Measurements from ENCODE around the gene RARS1. TPM values are rescaled to one million over a fixed set of nuclear protein-coding genes. Genes with fewer than 3 reads are reported as not detected.

Gene RARS1
- total and polyA plus RNA-seq, 4 experiments from 2014 or later, result 19.1 to 82.8 (median 57.6) TPM

DNA sequence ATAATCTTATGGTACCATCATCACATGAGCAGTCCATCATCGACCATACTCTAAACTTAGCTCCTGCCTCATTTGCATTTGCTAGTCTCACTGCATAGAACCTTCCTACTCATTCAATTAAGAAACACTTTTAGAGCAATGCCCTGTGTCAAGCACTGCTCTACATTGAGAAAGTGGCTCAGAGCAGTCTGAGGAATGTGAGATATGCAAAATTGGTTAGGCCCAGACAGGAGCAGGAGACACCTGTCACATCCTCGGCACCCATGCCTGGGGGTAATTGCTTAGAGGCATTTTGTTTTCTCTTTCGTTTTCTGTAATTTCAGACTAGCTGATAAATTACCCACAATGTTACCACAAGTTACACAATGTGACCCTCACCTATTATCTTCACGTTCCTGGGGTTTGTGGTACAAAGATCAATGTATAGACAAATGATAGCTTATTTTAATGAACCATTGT is 4.9 kb upstream of the RARS1 start:
- ChIA-PET POLR2A (ENCODE audit: partially characterized antibody) (interaction anchor here (0.7 to 1.0 kb wide), 2 partner anchors 24 to 98 kb away, joined by 3 read pairs; partner anchors contain the start of gene PANK3), CTCF (ENCODE audit: partially characterized antibody) (interaction anchor here (0.5 to 0.8 kb wide), 2 partner anchors 28 to 211 kb away, joined by 3 to 5 read pairs; no protein-coding TSS in a partner anchor)
- peak in 1 of 5 donors; percentile 14 for DNase-seq
- Mint-ChIP-seq H3K4me1 (peaks cover 14 to 29% (median 18%) of the 10 kb centered on the region in 4 donors), H3K27ac (peak overlapping the region in 4 of 7 donors; percentile 1 to 58 (median 28)), H3K9me3 (peaks cover 0 to 2% (median 0%) of the 10 kb centered on the region in 8 donors), H3K36me3 (peaks cover 0 to 7% of the 10 kb centered on the region in 2 donors), H3K4me3 (peak overlapping the region in 7 of 8 donors; percentile 9 to 82 (median 41)), H3K27me3 (peaks cover 0 to 8% of the 10 kb centered on the region in 2 donors)
- intact Hi-C loops (cut with micrococcal nuclease), result no loop called here
- no peak overlapping the region for H3K4me3 ChIP-seq (ENCODE audit: low read length in 2 of 2)
- H3K4me1 ChIP-seq (ENCODE audit: insufficient read depth, low read length), result peaks cover 5% of the 10 kb centered on the region
- no peaks in the 10 kb centered on the region for H3K36me3 ChIP-seq (ENCODE audit: insufficient read depth, low read length)
- H3K27ac ChIP-seq (ENCODE audit: low read depth, low read length), result no peak overlapping the region
- H3K27me3 ChIP-seq (ENCODE audit: insufficient read depth, low read length), result no peaks in the 10 kb centered on the region
- no peaks in the 10 kb centered on the region for H3K9me3 ChIP-seq (ENCODE audit: control insufficient read depth in 1 of 2, low read length in 2 of 2)

DNA sequence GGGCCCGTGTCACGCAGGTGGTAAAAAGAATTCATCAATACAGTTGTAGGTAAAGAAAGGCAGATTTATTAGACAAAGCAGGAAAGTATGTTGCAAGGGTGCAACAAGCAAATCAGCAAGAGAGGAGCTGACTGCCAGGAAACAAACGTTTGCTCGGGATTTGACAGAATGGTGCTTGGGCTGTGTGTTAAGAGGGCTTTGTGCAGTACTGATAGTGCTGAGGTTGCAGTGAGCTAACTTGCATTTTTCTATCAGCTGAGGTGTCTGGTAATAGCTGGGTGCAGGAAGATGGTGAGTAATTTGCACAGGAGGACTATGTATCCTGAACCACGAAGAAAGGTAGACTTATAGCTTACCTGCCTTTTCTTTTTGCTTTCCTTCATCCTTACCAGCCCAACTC is 3.9 kb upstream of the RARS1 start:
- POLR2A ChIA-PET (ENCODE audit: partially characterized antibody), result no interaction called here
- Histone ChIP-seq H3K36me3 (ENCODE audit: insufficient read depth, low read length) (no peaks in the 10 kb centered on the region), H3K4me3 (ENCODE audit: low read length in 2 of 2) (no peak overlapping the region), H3K9me3 (ENCODE audit: control insufficient read depth in 1 of 2, low read length in 2 of 2) (no peaks in the 10 kb centered on the region), H3K27ac (ENCODE audit: low read depth, low read length) (no peak overlapping the region), H3K27me3 (ENCODE audit: insufficient read depth, low read length) (no peaks in the 10 kb centered on the region), H3K4me1 (ENCODE audit: insufficient read depth, low read length) (peaks cover 8% of the 10 kb centered on the region)
- CTCF ChIA-PET (ENCODE audit: partially characterized antibody), result no interaction called here
- peaks cover 0 to 8% of the 10 kb centered on the region in 2 donors for H3K27me3 Mint-ChIP-seq
- H3K4me1 Mint-ChIP-seq, result peaks cover 18 to 38% (median 25%) of the 10 kb centered on the region in 4 donors
- H3K4me3 Mint-ChIP-seq, result peak overlapping the region in 1 of 8 donors; percentile 82
- no peak overlapping the region for H3K27ac Mint-ChIP-seq
- peaks cover 0 to 2% (median 0%) of the 10 kb centered on the region in 8 donors for H3K9me3 Mint-ChIP-seq
- intact Hi-C loops (cut with micrococcal nuclease), result no loop called here
- DNase-seq, result no peak
- peaks cover 0 to 17% of the 10 kb centered on the region in 2 donors for H3K36me3 Mint-ChIP-seq

DNA sequence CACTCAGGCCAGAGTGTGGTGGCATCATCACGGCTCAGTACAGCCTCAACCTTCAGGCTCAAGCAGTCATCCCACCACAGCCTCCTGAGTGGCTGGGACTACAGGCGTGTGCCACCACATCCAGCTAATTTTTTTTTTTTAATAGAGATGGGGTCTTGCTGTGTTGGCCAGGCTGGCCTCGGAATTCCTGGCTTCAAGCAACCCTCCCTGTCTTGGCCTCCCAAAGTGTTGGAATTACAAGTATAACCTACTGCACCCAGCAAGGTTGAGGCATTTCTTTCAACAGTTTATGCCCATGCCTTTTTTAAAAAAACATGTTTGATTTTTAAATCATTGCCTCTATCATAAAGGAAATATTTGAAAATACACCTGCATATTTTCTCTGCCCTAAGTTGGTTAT is 2.8 kb downstream of the RARS1 start:
- Mint-ChIP-seq H3K27me3 (no peaks in the 10 kb centered on the region), H3K36me3 (peaks cover 39 to 68% of the 10 kb centered on the region in 2 donors), H3K9me3 (peaks cover 0 to under 1% (median 0%) of the 10 kb centered on the region in 8 donors), H3K4me3 (no peak overlapping the region), H3K4me1 (peaks cover 23 to 39% (median 32%) of the 10 kb centered on the region in 4 donors), H3K27ac (peak overlapping the region in 1 of 7 donors; percentile 12)
- ChIA-PET CTCF (ENCODE audit: partially characterized antibody) (no interaction called here), POLR2A (ENCODE audit: partially characterized antibody) (no interaction called here)
- H3K27me3 ChIP-seq (ENCODE audit: insufficient read depth, low read length), result no peaks in the 10 kb centered on the region
- DNase-seq, result no peak
- H3K36me3 ChIP-seq (ENCODE audit: insufficient read depth, low read length), result peaks cover 43% of the 10 kb centered on the region
- intact Hi-C loops (cut with micrococcal nuclease), result loop anchor here (5.0 kb wide), 1 partner anchor 107 kb away; no protein-coding TSS in a partner anchor
- peaks cover 13% of the 10 kb centered on the region for H3K4me1 ChIP-seq (ENCODE audit: insufficient read depth, low read length)
- no peaks in the 10 kb centered on the region for H3K9me3 ChIP-seq (ENCODE audit: control insufficient read depth in 1 of 2, low read length in 2 of 2)
- H3K4me3 ChIP-seq (ENCODE audit: low read length in 2 of 2), result no peak overlapping the region
- H3K27ac ChIP-seq (ENCODE audit: low read depth, low read length), result no peak overlapping the region

DNA sequence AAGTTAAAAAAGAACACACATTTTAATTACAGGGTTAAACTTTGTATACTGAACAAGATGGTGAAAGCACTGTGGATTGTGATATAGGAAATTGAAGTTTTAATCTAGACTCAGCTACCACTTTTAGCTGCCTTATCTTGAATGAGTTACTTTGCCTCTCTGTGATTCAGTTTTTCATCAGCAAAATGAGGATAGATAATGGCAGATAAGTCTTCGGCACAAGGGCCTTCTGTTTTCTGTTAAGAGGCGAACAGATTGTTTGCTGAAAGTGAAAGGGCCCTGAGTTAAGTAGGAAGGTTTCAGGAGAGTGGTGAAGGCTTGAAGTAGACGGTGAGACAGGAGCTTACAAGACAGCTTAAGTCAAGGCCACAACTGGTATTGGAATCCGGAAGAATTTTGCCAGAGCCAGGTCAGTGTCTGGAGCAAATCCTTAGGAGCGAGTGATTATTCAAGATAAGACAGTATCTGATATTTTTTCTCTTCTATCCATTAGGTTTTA is 7.8 kb downstream of the RARS1 start:
- intact Hi-C loops (cut with micrococcal nuclease), result no loop called here
- H3K9me3 ChIP-seq (ENCODE audit: control insufficient read depth in 1 of 2, low read length in 2 of 2), result no peaks in the 10 kb centered on the region
- H3K27ac ChIP-seq (ENCODE audit: low read depth, low read length), result no peak overlapping the region
- DNase-seq, result no peak
- peaks cover 72% of the 10 kb centered on the region for H3K36me3 ChIP-seq (ENCODE audit: insufficient read depth, low read length)
- H3K4me1 ChIP-seq (ENCODE audit: insufficient read depth, low read length), result no peaks in the 10 kb centered on the region
- ChIA-PET CTCF (ENCODE audit: partially characterized antibody) (interaction anchor here (1.3 kb wide), 1 partner anchor 10 kb away, joined by 3 read pairs; no protein-coding TSS in a partner anchor), POLR2A (ENCODE audit: partially characterized antibody) (no interaction called here)
- H3K4me3 ChIP-seq (ENCODE audit: low read length in 2 of 2), result no peak overlapping the region
- Mint-ChIP-seq H3K9me3 (peaks cover 0 to 2% (median 0%) of the 10 kb centered on the region in 8 donors), H3K36me3 (peaks cover 64 to 75% of the 10 kb centered on the region in 2 donors), H3K4me3 (no peak overlapping the region), H3K4me1 (peaks cover 8 to 11% (median 9%) of the 10 kb centered on the region in 4 donors), H3K27me3 (no peaks in the 10 kb centered on the region), H3K27ac (peak overlapping the region in 1 of 7 donors; percentile 47)
- H3K27me3 ChIP-seq (ENCODE audit: insufficient read depth, low read length), result no peaks in the 10 kb centered on the region

DNA sequence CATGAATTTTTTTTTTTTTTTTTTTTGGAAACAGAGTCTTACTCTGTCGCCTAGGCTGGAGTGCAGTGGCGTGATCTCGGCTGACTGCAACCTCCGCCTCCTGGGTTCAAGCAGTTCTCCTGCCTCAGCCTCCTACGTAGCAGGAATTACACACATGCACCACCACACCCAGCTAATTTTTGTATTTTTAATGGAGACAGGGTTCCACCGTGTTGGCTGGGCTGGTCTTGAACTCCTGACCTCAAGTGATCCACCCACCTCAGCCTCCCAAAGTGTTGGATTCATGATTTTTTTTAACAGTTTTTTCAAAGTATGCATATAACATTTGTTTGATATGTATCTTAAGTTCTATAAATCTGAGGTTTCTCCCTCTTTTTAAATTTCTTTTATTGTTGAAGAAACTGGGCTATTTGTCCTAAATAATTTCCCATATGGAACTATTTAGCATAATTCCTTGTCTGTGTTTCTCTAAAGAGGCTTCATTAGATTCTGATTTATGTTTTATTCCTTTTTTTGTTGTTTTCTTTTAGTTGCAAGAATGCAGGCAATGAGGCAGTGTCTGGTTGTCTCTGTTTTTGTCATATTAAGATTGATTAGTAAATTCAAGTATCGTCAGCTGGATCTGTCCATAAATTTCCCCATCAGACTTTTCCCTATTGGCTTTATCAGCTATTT is 16.4 kb downstream of the RARS1 start:
- peaks cover 45 to 60% of the 10 kb centered on the region in 2 donors for H3K36me3 Mint-ChIP-seq
- H3K27ac Mint-ChIP-seq, result peak overlapping the region in 3 of 7 donors; percentile 51 to 62 (median 60)
- H3K27me3 ChIP-seq (ENCODE audit: insufficient read depth, low read length), result no peaks in the 10 kb centered on the region
- DNase-seq, result no peak
- POLR2A ChIA-PET (ENCODE audit: partially characterized antibody), result no interaction called here
- H3K36me3 ChIP-seq (ENCODE audit: insufficient read depth, low read length), result peaks cover 38% of the 10 kb centered on the region
- no peak overlapping the region for H3K4me3 ChIP-seq (ENCODE audit: low read length in 2 of 2)
- no peaks in the 10 kb centered on the region for H3K4me1 ChIP-seq (ENCODE audit: insufficient read depth, low read length)
- intact Hi-C loops (cut with micrococcal nuclease), result no loop called here
- no peaks in the 10 kb centered on the region for H3K9me3 Mint-ChIP-seq
- no peaks in the 10 kb centered on the region for H3K9me3 ChIP-seq (ENCODE audit: control insufficient read depth in 1 of 2, low read length in 2 of 2)
- H3K27me3 Mint-ChIP-seq, result no peaks in the 10 kb centered on the region
- no peaks in the 10 kb centered on the region for H3K4me1 Mint-ChIP-seq
- CTCF ChIA-PET (ENCODE audit: partially characterized antibody), result interaction anchor here (1.8 kb wide), 1 partner anchor 15 kb away, joined by 4 read pairs; no protein-coding TSS in a partner anchor
- no peak overlapping the region for H3K27ac ChIP-seq (ENCODE audit: low read depth, low read length)
- no peak overlapping the region for H3K4me3 Mint-ChIP-seq

DNA sequence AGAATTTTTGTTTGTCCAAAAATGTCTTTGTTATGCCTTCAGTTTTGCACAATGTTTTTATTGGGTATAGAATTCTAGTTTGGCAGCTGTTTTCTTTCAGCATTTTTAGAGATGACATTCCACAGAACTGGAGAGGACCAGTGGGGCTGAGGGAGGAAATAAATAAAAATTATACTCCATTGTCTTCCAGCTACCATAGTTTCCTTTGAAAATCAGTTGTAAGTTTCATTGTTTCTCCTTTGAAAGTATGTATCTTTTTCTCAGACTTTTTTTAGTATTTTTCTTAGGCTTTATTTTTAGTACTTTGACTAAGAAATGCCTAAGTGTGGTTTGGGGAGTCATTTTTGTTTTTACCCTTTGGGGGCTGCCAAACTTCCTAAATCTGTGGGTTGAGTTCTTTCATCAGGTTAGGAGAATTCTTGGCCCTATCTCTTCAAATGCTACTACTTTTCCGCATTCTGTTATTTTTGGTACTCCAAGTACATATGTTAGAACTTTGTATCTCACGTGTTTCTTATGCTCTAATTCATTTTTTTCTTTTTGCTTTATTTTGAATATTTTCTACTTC is 27.7 kb downstream of the RARS1 start:
- peaks cover 0 to 3% (median under 1%) of the 10 kb centered on the region in 4 donors for H3K4me1 Mint-ChIP-seq
- peaks cover 0 to 18% (median 7%) of the 10 kb centered on the region in 8 donors for H3K9me3 Mint-ChIP-seq
- ChIA-PET POLR2A (ENCODE audit: partially characterized antibody) (no interaction called here), CTCF (ENCODE audit: partially characterized antibody) (no interaction called here)
- peaks cover 89 to 93% of the 10 kb centered on the region in 2 donors for H3K36me3 Mint-ChIP-seq
- Histone ChIP-seq H3K9me3 (ENCODE audit: control insufficient read depth in 1 of 2, low read length in 2 of 2) (no peaks in the 10 kb centered on the region), H3K36me3 (ENCODE audit: insufficient read depth, low read length) (peaks cover 61% of the 10 kb centered on the region), H3K4me3 (ENCODE audit: low read length in 2 of 2) (no peak overlapping the region), H3K27ac (ENCODE audit: low read depth, low read length) (no peak overlapping the region), H3K4me1 (ENCODE audit: insufficient read depth, low read length) (no peaks in the 10 kb centered on the region), H3K27me3 (ENCODE audit: insufficient read depth, low read length) (no peaks in the 10 kb centered on the region)
- H3K4me3 Mint-ChIP-seq, result no peak overlapping the region
- no peaks in the 10 kb centered on the region for H3K27me3 Mint-ChIP-seq
- peak overlapping the region in 1 of 7 donors; percentile 86 for H3K27ac Mint-ChIP-seq
- intact Hi-C loops (cut with micrococcal nuclease), result no loop called here
- no peak for DNase-seq

DNA sequence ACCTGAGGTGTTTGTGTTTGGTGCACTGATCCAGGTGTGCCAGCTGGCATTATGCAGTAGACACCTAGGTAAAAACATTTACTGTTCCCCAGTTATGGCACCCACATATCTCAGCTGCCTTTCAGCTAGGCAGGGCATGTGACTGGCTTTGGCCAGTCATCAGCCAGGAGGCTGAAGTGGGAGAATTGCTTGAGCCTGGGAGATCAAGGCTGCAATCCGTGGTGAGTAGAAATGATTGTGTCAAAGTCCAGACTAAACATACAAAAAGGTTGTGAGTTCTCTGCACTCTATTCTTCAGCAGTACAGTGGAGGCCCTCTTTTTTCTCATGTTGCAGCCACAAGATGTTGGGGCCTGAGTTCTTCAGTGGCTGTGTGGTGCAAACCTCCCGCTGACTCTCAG is 39.6 kb downstream of the RARS1 start:
- intact Hi-C loops (cut with micrococcal nuclease), result no loop called here
- H3K9me3 Mint-ChIP-seq, result peaks cover 0 to 7% (median 3%) of the 10 kb centered on the region in 8 donors
- CTCF ChIA-PET (ENCODE audit: partially characterized antibody), result interaction anchor here (1.0 kb wide), 1 partner anchor 9 kb away, joined by 3 read pairs; no protein-coding TSS in a partner anchor
- peaks cover 0 to 22% (median 10%) of the 10 kb centered on the region in 4 donors for H3K4me1 Mint-ChIP-seq
- peaks cover 17 to 23% of the 10 kb centered on the region in 2 donors for H3K27me3 Mint-ChIP-seq
- no peak overlapping the region for H3K27ac Mint-ChIP-seq
- no peak for DNase-seq
- Histone ChIP-seq H3K27me3 (ENCODE audit: insufficient read depth, low read length) (peaks cover 12% of the 10 kb centered on the region), H3K27ac (ENCODE audit: low read depth, low read length) (no peak overlapping the region), H3K4me3 (ENCODE audit: low read length in 2 of 2) (no peak overlapping the region), H3K9me3 (ENCODE audit: control insufficient read depth in 1 of 2, low read length in 2 of 2) (no peaks in the 10 kb centered on the region), H3K36me3 (ENCODE audit: insufficient read depth, low read length) (no peaks in the 10 kb centered on the region), H3K4me1 (ENCODE audit: insufficient read depth, low read length) (peaks cover 7% of the 10 kb centered on the region)
- no peak overlapping the region for H3K4me3 Mint-ChIP-seq
- peaks cover 0 to 10% of the 10 kb centered on the region in 2 donors for H3K36me3 Mint-ChIP-seq
- POLR2A ChIA-PET (ENCODE audit: partially characterized antibody), result no interaction called here

Data from CD4-positive, alpha-beta memory T cell (primary cell).